ENCODE results near the gene PJA2.
A peak's percentile ranks its signal among the peaks of the same experiment; 100 is the strongest.

Gene PJA2

DNA sequence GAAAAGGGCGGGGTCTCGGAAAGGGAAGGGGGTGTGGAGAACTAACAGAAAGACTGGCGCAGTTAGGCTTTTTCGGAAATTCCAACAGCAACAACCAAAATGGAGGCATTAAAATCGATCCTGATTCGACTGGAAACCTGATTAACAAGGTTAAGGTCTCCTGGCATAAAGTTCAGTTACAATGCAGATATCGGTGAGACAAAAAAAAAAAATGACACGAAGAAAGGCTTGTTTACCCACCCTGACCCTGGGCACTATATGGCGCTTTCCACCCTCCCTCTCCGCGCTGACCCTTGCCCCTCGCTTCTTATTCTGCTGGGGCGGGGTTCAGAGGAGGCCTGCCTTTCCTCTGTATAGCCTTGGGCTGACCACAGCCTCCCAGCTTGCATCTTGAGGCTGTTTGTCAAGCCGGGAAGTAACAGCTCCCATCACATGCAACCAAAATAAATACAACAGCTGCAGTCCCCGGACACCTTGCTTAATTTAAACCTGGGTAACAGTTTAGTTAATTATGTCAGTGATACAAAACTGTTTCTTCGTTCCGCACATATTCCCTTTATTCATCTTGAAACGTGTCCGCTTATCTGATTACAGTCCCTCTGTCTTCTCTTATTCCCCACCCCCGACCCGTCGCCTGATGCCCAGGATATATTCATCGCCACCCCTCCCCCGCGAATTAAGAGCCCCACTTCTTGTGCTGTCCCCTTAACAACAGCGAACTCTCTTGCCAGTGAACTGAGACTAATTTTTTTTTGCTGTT is 795 bp upstream of the PJA2 start:
- no CpG with 5 or more reads among the region's 26 CpGs for WGBS (ENCODE audit: insufficient coverage, insufficient read length)
- H3K27me3 ChIP-seq (ENCODE audit: control insufficient read depth, insufficient read depth, low read length): no peaks in the 10 kb centered on the region
- H3K9me3 ChIP-seq (ENCODE audit: control insufficient read depth, insufficient read depth, low read length): no peaks in the 10 kb centered on the region
- H3K4me1 ChIP-seq (ENCODE audit: control insufficient read depth, insufficient read depth, low read length): 0 out of 2 replicates have a peak, but pooled peaks cover 1% of the 10 kb centered on the region
- H3K36me3 ChIP-seq (ENCODE audit: control insufficient read depth, insufficient read depth, low read length): no peaks in the 10 kb centered on the region
- peak; percentile 20 for DNase-seq (ENCODE audit: low read depth, low spot score)
- peak overlapping the region; percentile 68; the same call in 1 of the 2 replicates for H3K4me3 ChIP-seq (ENCODE audit: low read length)
- H3K27ac ChIP-seq (ENCODE audit: low read length): no peak overlapping the region

DNA sequence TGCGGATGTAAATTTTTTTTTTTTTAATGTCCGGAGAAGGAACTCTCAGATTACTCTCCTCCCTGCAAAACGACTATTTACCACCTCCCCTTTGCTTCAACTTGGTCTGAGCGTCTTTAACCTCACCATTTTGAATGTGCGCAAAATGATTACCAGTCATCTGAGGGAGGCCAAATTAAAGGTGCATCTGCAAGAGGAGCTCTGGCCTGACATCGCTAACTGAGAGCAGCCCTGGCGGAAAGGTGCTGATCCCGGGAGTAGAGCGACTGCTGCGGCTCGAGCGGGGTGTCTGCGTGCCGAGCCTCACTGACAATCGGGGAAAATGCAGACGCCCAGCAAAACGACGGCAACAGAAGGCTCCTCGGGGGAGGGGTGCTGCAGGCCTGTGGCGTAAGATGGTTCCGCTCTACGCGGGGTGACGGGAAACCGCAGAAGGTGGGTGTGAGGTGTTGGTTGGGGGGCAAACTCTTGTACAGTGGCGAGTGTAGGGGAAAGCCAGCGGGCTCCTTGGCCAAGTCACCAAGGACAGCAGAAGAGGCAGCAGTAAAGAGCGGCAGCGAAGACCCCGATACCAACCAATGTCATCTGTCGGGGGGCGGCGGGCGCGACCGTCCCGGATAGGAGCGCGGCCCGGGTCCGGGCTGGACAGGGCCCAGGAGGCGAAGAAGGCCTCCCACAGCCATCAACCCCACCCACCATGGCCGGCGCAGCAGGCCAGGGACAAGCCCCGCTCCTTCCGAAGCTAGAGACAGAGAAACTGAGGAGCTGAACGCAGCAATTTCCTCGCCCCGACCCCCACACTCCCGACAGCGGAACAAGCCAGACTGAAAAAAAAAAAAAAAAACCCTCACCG is 557 bp downstream of the PJA2 start:
- no peaks in the 10 kb centered on the region for H3K36me3 ChIP-seq (ENCODE audit: control insufficient read depth, insufficient read depth, low read length)
- no peaks in the 10 kb centered on the region for H3K9me3 ChIP-seq (ENCODE audit: control insufficient read depth, insufficient read depth, low read length)
- H3K4me3 ChIP-seq (ENCODE audit: low read length): peak overlapping the region; percentile 60; the same call in 1 of the 2 replicates
- no peak overlapping the region for H3K27ac ChIP-seq (ENCODE audit: low read length)
- 0 out of 2 replicates have a peak, but pooled peaks cover 1% of the 10 kb centered on the region for H3K4me1 ChIP-seq (ENCODE audit: control insufficient read depth, insufficient read depth, low read length)
- no peak for DNase-seq (ENCODE audit: low read depth, low spot score)
- WGBS (ENCODE audit: insufficient coverage, insufficient read length): no CpG with 5 or more reads among the region's 52 CpGs
- no peaks in the 10 kb centered on the region for H3K27me3 ChIP-seq (ENCODE audit: control insufficient read depth, insufficient read depth, low read length)

DNA sequence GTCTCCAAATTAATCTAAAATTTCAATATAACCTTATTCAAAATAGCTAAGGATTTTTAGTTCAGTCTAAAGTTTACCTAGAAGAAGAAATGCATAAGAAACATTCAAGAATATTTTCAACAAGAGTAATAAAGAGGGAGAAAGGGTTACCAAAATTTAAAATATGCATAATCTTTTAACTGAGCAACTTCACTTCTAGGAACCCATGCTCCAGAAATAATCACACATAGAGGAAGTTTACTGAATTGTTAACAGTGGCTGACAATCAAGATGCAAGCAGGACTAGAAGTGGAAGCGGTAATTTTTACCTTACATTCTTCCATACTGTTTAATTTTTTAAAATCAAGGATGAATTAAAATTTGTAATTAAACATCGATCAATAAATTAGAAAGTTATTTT is 1.9 kb downstream of the PJA2 start:
- no CpG with 5 or more reads among the region's 2 CpGs for WGBS (ENCODE audit: insufficient coverage, insufficient read length)
- no peak for DNase-seq (ENCODE audit: low read depth, low spot score)
- Histone ChIP-seq H3K27ac (ENCODE audit: low read length) (no peak overlapping the region), H3K9me3 (ENCODE audit: control insufficient read depth, insufficient read depth, low read length) (no peaks in the 10 kb centered on the region), H3K36me3 (ENCODE audit: control insufficient read depth, insufficient read depth, low read length) (no peaks in the 10 kb centered on the region), H3K4me3 (ENCODE audit: low read length) (no peak overlapping the region), H3K27me3 (ENCODE audit: control insufficient read depth, insufficient read depth, low read length) (no peaks in the 10 kb centered on the region), H3K4me1 (ENCODE audit: control insufficient read depth, insufficient read depth, low read length) (no peaks in the 10 kb centered on the region)

DNA sequence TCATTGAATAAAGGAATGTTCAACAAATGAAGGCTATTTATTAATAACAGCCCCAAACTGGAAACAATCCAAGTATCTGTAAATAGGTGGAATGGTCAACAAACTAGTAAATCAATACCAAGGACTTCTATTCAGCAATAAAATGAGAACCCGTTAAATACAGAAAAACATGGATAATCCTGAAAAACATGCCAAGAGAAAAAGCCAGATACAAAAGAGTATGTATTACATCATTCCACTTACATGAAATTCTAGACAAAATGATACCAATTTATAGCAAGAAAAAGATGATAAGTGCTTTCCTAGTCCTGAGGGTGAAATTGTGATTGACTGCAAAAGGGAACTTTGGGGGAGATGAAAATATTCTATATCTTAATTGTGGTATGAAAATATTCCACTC is 3.1 kb downstream of the PJA2 start:
- no peaks in the 10 kb centered on the region for H3K36me3 ChIP-seq (ENCODE audit: control insufficient read depth, insufficient read depth, low read length)
- no peak for DNase-seq (ENCODE audit: low read depth, low spot score)
- H3K4me3 ChIP-seq (ENCODE audit: low read length): no peak overlapping the region
- no peak overlapping the region for H3K27ac ChIP-seq (ENCODE audit: low read length)
- no peaks in the 10 kb centered on the region for H3K27me3 ChIP-seq (ENCODE audit: control insufficient read depth, insufficient read depth, low read length)
- no peaks in the 10 kb centered on the region for H3K4me1 ChIP-seq (ENCODE audit: control insufficient read depth, insufficient read depth, low read length)
- H3K9me3 ChIP-seq (ENCODE audit: control insufficient read depth, insufficient read depth, low read length): no peaks in the 10 kb centered on the region
- WGBS (ENCODE audit: insufficient coverage, insufficient read length): no CpG with 5 or more reads among the region's 1 CpG

- H3K27ac ChIP-seq (ENCODE audit: low read length): no peak overlapping the region
- no CpG with 5 or more reads among the region's 6 CpGs for WGBS (ENCODE audit: insufficient coverage, insufficient read length)
- H3K4me3 ChIP-seq (ENCODE audit: low read length): no peak overlapping the region
- H3K36me3 ChIP-seq (ENCODE audit: control insufficient read depth, insufficient read depth, low read length): no peaks in the 10 kb centered on the region
- no peak for DNase-seq (ENCODE audit: low read depth, low spot score)
- no peaks in the 10 kb centered on the region for H3K4me1 ChIP-seq (ENCODE audit: control insufficient read depth, insufficient read depth, low read length)
- no peaks in the 10 kb centered on the region for H3K9me3 ChIP-seq (ENCODE audit: control insufficient read depth, insufficient read depth, low read length)
- H3K27me3 ChIP-seq (ENCODE audit: control insufficient read depth, insufficient read depth, low read length): no peaks in the 10 kb centered on the region
Observed at GRCh38 chr5:109404428-109404960, 5.3 kb downstream of the PJA2 start.

DNA sequence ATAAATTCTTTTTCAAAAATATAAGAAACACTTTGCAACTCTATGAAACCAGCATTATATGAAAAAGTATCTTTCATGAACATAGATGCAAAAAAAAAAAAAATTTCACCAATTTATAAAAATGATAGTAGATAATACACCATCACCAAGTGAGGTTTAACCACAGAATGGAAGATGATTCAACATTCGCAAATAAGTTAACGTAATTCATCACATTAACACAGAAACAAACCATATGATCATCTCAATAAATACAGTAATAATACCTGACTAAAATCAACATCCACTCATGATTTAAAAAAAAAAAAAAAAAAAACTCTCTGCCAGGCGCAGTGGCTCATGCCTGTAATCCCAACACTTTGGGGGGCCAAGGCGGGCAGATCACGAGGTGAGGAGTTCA is 6.3 kb downstream of the PJA2 start:
- no peak for DNase-seq (ENCODE audit: low read depth, low spot score)
- no CpG with 5 or more reads among the region's 5 CpGs for WGBS (ENCODE audit: insufficient coverage, insufficient read length)
- no peaks in the 10 kb centered on the region for H3K36me3 ChIP-seq (ENCODE audit: control insufficient read depth, insufficient read depth, low read length)

GRCh38 chr5:109399092-109399759 is 10.5 kb downstream of the PJA2 start:
- no peak for DNase-seq (ENCODE audit: low read depth, low spot score)
- Histone ChIP-seq H3K36me3 (ENCODE audit: control insufficient read depth, insufficient read depth, low read length) (no peaks in the 10 kb centered on the region), H3K27ac (ENCODE audit: low read length) (no peak overlapping the region), H3K4me3 (ENCODE audit: low read length) (no peak overlapping the region), H3K27me3 (ENCODE audit: control insufficient read depth, insufficient read depth, low read length) (no peaks in the 10 kb centered on the region), H3K4me1 (ENCODE audit: control insufficient read depth, insufficient read depth, low read length) (no peaks in the 10 kb centered on the region), H3K9me3 (ENCODE audit: control insufficient read depth, insufficient read depth, low read length) (no peaks in the 10 kb centered on the region)
- no CpG with 5 or more reads among the region's 6 CpGs for WGBS (ENCODE audit: insufficient coverage, insufficient read length)

More for the DNA sequence above, 6.3 kb downstream of the PJA2 start:
- Histone ChIP-seq H3K27me3 (ENCODE audit: control insufficient read depth, insufficient read depth, low read length) (no peaks in the 10 kb centered on the region), H3K9me3 (ENCODE audit: control insufficient read depth, insufficient read depth, low read length) (no peaks in the 10 kb centered on the region), H3K4me3 (ENCODE audit: low read length) (no peak overlapping the region), H3K4me1 (ENCODE audit: control insufficient read depth, insufficient read depth, low read length) (no peaks in the 10 kb centered on the region), H3K27ac (ENCODE audit: low read length) (no peak overlapping the region)

GRCh38 chr5:109396965-109397364 is 12.8 kb downstream of the PJA2 start:
- DNase-seq (ENCODE audit: low read depth, low spot score): no peak
- Histone ChIP-seq H3K4me3 (ENCODE audit: low read length) (no peak overlapping the region), H3K9me3 (ENCODE audit: control insufficient read depth, insufficient read depth, low read length) (no peaks in the 10 kb centered on the region), H3K36me3 (ENCODE audit: control insufficient read depth, insufficient read depth, low read length) (no peaks in the 10 kb centered on the region), H3K27ac (ENCODE audit: low read length) (no peak overlapping the region), H3K4me1 (ENCODE audit: control insufficient read depth, insufficient read depth, low read length) (no peaks in the 10 kb centered on the region), H3K27me3 (ENCODE audit: control insufficient read depth, insufficient read depth, low read length) (no peaks in the 10 kb centered on the region)
- no CpG with 5 or more reads among the region's 2 CpGs for WGBS (ENCODE audit: insufficient coverage, insufficient read length)

- H3K4me3 ChIP-seq (ENCODE audit: low read length): no peak overlapping the region
- H3K27me3 ChIP-seq (ENCODE audit: control insufficient read depth, insufficient read depth, low read length): no peaks in the 10 kb centered on the region
- no CpG with 5 or more reads among the region's 3 CpGs for WGBS (ENCODE audit: insufficient coverage, insufficient read length)
Observed at GRCh38 chr5:109394806-109395205, 15.0 kb downstream of the PJA2 start.

GRCh38 chr5:109390188-109390587 is 19.6 kb downstream of the PJA2 start:
- Histone ChIP-seq H3K27me3 (ENCODE audit: control insufficient read depth, insufficient read depth, low read length) (no peaks in the 10 kb centered on the region), H3K9me3 (ENCODE audit: control insufficient read depth, insufficient read depth, low read length) (no peaks in the 10 kb centered on the region), H3K27ac (ENCODE audit: low read length) (no peak overlapping the region), H3K36me3 (ENCODE audit: control insufficient read depth, insufficient read depth, low read length) (no peaks in the 10 kb centered on the region), H3K4me1 (ENCODE audit: control insufficient read depth, insufficient read depth, low read length) (no peaks in the 10 kb centered on the region), H3K4me3 (ENCODE audit: low read length) (no peak overlapping the region)
- DNase-seq (ENCODE audit: low read depth, low spot score): no peak

More at GRCh38 chr5:109394806-109395205, 15.0 kb downstream of the PJA2 start:
- no peak for DNase-seq (ENCODE audit: low read depth, low spot score)
- H3K36me3 ChIP-seq (ENCODE audit: control insufficient read depth, insufficient read depth, low read length): no peaks in the 10 kb centered on the region
- no peak overlapping the region for H3K27ac ChIP-seq (ENCODE audit: low read length)
- no peaks in the 10 kb centered on the region for H3K9me3 ChIP-seq (ENCODE audit: control insufficient read depth, insufficient read depth, low read length)
- no peaks in the 10 kb centered on the region for H3K4me1 ChIP-seq (ENCODE audit: control insufficient read depth, insufficient read depth, low read length)

Data from iPS DF 6.9 (cell line).